GM21786 (cell line): ENCODE results near the gene SLC25A48.

Source experiments
- ATAC-seq: cut with Tn5 transposase; IDR thresholded peaks from one replicate; pipeline ENCODE4 v1.9.1; 2021; ENCODE audit not compliant: unreplicated experiment

SLC25A48 gene

GRCh38 chr5:135879591-135879990 lies 45.1 kb downstream of the SLC25A48 start:
- ATAC-seq: no peak

DNA sequence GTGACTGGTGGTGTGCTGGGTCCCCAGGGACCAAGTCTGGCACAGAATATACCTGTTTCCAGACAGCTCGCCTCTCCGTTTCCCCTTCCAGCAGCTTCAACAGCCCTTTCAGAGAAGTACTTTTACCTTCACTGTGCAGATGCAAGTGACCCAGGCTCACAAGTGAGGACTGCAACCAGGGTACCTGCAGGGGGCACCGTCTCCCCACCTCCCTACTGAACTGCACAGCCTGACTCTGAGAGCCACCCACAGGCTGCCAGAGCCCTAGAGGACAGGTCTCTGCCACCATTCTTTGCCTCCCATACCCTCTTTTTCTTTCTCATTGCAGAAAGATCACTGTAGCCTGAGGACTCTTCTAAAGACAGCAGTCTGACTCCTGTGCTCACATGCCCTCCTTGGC lies 45.8 kb downstream of the SLC25A48 start:
- no peak for ATAC-seq

GRCh38 chr5:135880801-135881200 lies 46.3 kb downstream of the SLC25A48 start:
- ATAC-seq: no peak

- ATAC-seq: no peak
Measured at GRCh38 chr5:135881244-135881643, 46.8 kb downstream of the SLC25A48 start.

DNA sequence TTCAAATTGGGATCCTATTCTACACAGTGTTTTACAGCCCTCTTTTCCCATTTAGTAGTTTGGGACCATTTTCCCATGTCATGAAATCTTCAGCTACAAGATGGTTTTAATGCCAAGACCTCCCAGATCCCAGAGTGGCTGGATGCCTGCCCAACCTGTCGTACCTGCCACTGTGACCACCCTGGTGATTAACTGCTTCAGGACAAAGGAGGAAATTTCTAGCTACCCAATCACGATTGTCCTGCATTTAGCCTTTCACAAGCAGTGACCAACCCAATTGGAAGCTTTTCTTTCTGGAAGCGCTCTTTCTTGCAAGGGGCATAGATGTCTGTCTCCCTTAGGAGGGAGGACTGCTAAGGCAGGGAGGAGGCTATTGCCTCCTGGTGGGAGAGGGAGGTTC lies 47.4 kb downstream of the SLC25A48 start:
- ATAC-seq: no peak

DNA sequence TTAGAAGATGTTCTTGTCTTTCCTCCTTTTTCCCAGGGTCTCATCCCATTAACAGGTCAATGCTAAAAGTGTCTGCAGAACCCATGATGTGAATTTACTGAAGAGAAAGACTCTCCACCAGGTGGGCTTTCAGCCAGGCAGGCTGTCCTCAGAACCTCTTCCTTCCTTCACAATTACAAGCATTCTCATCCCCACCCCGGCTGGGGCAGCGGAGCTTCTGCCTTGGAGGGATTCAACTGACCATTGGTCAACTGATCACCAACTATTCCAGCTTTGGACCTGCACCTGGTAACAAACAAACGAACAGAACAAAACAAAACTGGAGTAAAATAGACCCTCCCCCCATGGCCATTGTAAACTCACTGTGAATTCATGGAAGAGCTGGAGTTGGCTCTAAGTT lies 48.6 kb downstream of the SLC25A48 start:
- no peak for ATAC-seq

DNA sequence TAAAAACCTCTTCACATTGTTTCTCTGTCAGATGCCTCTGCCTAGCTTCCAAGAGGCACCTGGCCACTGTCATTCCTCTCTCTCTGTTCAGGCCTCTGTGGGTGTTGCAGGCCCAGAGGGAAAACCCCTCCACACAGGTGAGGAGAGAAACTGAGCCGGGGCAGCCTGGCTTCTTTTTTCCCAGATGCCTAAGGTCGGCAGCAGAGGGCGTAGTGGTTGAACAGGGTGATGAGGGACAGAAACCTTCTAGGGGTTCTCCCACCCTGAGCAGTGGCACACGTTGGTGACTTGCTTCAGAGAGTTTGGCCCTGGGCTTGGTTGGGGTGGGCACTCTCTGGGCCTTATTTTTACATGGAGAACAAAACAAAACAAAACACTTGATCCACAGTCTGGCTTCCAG lies 49.0 kb downstream of the SLC25A48 start:
- ATAC-seq: no peak

DNA sequence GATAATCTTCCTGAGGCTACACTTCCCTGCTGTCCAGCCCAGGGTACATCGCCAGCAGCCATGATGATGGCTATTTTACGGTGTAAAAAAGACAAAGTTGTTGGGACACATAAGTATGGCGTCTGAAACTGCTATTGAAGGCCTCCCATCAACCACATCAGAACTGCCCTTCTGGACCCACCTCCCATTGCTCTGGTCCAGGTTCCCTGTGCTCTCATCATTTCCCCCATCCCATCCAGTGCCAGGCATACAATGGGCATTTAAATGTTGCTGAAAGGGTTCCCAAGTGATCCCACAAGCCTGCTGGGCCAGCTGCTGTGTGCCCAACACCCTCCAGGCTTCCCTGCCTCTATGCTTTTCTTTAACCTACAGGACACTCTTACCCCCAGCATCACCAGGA lies 50.6 kb downstream of the SLC25A48 start:
- ATAC-seq: no peak

DNA sequence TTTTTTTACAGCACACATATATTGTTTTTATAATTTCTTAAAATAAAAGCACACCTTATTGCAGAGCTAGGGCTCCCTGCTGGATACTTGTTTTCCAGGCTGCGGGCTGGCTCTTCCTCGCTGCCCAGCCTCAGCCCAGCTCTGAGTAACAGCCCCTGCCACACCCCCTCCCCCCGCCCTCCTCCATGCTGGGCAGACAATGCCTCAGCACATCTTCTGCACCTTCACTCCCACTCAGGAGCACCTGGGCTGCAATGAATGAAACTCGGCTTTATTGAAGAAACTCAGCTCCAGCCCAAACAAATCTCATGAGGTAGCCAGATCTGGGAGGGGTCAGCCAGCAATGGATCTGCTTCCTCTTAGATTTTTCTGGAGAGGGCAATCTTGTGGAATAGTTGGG lies 51.7 kb downstream of the SLC25A48 start:
- no peak for ATAC-seq

- ATAC-seq: peak; percentile 85
Measured at GRCh38 chr5:135887447-135887864, 53.0 kb downstream of the SLC25A48 start.

GRCh38 chr5:135887881-135888614 lies 53.6 kb downstream of the SLC25A48 start:
- ATAC-seq: no peak

- no peak for ATAC-seq
Measured at GRCh38 chr5:135890296-135890695, 55.8 kb downstream of the SLC25A48 start.

GRCh38 chr5:135890867-135891266 lies 56.4 kb downstream of the SLC25A48 start:
- ATAC-seq: peak; percentile 72

DNA sequence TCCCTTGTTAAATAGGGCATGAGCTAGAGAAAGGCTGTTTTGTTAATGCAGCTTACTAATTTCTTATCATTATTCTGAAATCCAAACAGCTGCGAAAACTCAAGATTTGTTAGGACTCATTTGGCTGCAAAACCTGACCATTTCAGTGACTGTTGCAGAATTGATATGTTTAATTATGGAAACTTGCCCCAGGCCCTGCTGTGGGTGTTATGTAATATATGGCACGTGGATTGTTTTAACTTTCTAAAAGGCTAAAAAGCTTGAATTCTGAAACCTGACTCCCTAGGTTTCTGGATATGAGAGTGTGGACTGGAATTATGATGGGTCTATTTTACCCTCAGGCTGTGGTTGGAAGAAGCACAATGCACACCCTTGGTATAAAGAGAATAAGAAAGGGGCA lies 56.8 kb downstream of the SLC25A48 start:
- ATAC-seq: no peak

- no peak for ATAC-seq
Measured at GRCh38 chr5:135891791-135892190, 57.3 kb downstream of the SLC25A48 start.

- no peak for ATAC-seq
Measured at GRCh38 chr5:135894276-135894675, 59.8 kb downstream of the SLC25A48 start.

- no peak for ATAC-seq
Measured at GRCh38 chr5:135894789-135895188, 60.3 kb downstream of the SLC25A48 start.

GRCh38 chr5:135895474-135896006 lies 61.1 kb downstream of the SLC25A48 start, which contains the start of gene IL9:
TSS of gene IL9 (minus strand) at chr5:135895841. CDS start at chr5:135895816, 25 bp downstream.
- ATAC-seq: no peak

DNA sequence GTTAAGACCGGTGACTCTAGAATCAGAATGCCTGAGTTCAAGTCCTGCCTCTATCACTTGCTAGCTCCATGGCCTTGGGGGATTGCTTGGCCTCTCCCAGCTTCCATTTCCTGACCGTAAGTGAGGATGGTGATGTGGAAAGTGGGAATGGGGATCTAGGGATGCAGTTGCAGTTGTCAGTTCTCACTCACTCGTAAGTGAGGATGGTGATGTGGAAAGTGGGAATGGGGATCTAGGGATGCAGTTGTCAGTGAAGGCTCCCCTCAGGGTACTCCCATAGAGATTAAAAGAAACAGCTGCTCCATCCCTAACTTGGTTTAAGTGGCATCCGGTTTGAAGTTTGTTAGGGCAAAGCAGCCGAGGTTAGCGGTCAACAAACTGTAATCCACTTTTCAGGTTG lies 64.2 kb downstream of the SLC25A48 start:
- no peak for ATAC-seq

DNA sequence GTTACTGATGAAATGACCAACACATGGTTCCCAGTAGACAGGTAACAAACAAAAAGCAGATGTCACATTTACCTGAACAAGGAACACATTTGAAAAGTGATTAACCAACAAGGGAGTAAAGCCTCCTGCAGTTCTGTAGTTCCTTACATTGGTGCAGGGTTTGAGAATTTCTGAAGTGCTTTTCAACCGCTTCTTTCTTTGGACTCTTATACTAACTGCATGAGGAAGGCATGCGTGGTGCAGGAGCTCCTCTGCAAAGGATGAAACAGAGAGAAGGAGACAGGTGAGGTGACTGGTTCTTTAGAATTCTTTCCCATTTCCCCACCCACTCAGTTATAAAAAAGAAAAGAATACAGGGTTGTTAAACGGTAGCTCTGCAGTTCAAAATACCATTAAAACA lies 65.8 kb downstream of the SLC25A48 start:
- no peak for ATAC-seq

DNA sequence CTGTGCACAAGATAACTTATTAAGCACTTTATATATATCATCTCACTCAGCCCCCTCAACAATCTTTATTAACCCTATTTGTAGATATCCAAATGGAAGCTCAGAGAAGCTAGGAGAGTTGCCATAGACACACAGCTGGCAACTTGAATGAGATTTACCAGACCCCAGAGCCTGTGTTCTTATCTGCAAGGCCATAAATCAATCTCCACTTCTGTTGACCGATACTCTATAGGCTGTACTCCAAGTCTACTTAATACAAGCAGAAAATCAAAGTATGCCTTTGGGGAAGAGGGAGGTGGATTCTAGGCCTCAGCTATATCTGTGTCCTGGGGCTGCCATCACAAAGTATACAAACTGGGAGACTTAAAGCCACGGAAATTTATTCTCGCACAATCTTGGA lies 67.2 kb downstream of the SLC25A48 start:
- no peak for ATAC-seq

GRCh38 chr5:135905144-135905543 lies 70.7 kb downstream of the SLC25A48 start:
- no peak for ATAC-seq
